Erythroblast (primary cell): ENCODE results near the gene PHF8.

ENCODE experiments used
- GATA1 ChIP-seq: IDR thresholded peaks from 2 replicates; pipeline ENCODE4 v1.6.1; 2011; ENCODE audit warnings: low read depth, mild to moderate bottlenecking, control low read depth, low read length, moderate library complexity
- POLR2A ChIP-seq: IDR thresholded peaks from 2 replicates; pipeline ENCODE4 v1.6.1; 2011; ENCODE audit warnings: mild to moderate bottlenecking, low read length

GRCh38 chrX:54042609-54043021 lies 1.7 kb downstream of the PHF8 start:
- no peak for TF ChIP-seq POLR2A
- TF ChIP-seq GATA1, result no peak
